ENCODE results near the gene MICU1. TPM values are rescaled to one million over a fixed set of nuclear protein-coding genes. Genes with fewer than 3 reads are reported as not detected.

MICU1 gene
- polyA plus RNA-seq, 1 experiment = 40.4 TPM

DNA sequence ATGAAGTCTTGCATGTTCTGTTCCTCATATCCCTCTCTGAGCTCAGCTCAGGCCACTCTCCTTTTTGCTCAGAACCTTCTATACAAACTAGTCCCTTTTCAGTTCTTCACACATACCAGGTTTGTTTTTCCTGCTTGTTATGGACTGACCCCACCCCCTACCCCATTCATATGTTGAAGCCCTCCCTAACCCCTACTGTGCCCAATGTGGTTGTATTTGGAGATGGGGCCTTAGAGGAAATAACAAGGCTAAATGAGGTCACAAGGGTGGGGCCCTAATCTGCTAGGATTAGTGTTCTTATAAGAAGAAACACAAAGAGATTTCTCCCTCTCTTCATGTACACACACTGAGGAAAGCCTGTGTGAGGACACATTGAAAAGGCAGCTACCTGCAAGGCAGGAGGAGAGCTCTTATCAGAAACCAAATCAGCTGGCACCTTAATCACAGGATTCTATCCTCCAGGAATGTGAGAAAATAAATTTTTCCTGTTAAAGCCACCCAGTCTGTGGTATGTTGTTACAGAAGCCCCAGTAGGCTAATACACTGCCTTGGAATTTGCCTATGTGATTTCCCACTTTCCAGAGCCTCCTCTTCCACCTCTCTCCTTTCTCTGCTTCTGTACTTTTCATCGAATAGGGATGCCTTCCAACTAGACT lies 203.9 kb downstream of the MICU1 start:
- ChIA-PET CTCF (interaction anchor here (0.6 kb wide), 1 partner anchor 82 kb away, joined by 3 read pairs; no protein-coding TSS in a partner anchor), POLR2A (no interaction called here)
- H3K27me3 ChIP-seq (ENCODE audit: control insufficient read depth, insufficient read depth, low read length) = no peaks in the 10 kb centered on the region
- TF ChIP-seq, protein P1, sequence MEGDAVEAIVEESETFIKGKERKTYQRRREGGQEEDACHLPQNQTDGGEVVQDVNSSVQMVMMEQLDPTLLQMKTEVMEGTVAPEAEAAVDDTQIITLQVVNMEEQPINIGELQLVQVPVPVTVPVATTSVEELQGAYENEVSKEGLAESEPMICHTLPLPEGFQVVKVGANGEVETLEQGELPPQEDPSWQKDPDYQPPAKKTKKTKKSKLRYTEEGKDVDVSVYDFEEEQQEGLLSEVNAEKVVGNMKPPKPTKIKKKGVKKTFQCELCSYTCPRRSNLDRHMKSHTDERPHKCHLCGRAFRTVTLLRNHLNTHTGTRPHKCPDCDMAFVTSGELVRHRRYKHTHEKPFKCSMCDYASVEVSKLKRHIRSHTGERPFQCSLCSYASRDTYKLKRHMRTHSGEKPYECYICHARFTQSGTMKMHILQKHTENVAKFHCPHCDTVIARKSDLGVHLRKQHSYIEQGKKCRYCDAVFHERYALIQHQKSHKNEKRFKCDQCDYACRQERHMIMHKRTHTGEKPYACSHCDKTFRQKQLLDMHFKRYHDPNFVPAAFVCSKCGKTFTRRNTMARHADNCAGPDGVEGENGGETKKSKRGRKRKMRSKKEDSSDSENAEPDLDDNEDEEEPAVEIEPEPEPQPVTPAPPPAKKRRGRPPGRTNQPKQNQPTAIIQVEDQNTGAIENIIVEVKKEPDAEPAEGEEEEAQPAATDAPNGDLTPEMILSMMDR (IDR thresholded peaks at IDR 0.05; ENCODE audit: insufficient read depth, low read depth, low read length) = no peak
- H3K4me3 ChIP-seq (ENCODE audit: low read depth, low read length) = no peak overlapping the region
- H3K36me3 ChIP-seq (ENCODE audit: control insufficient read depth, insufficient read depth, low read length) = no peaks in the 10 kb centered on the region
- DNase-seq (ENCODE audit: low read depth) = no peak

- Histone ChIP-seq H3K36me3 (ENCODE audit: control insufficient read depth, insufficient read depth, low read length) (no peaks in the 10 kb centered on the region), H3K4me3 (ENCODE audit: low read depth, low read length) (no peak overlapping the region), H3K27me3 (ENCODE audit: control insufficient read depth, insufficient read depth, low read length) (no peaks in the 10 kb centered on the region)
- no peak for DNase-seq (ENCODE audit: low read depth)
- ChIA-PET POLR2A (no interaction called here), CTCF (no interaction called here)
- TF ChIP-seq, protein P1 (IDR thresholded peaks at IDR 0.05; ENCODE audit: insufficient read depth, low read depth, low read length) = no peak
Measured at GRCh38 chr10:72419241-72419640, 206.6 kb downstream of the MICU1 start.

GRCh38 chr10:72418679-72419078 lies 207.2 kb downstream of the MICU1 start:
- TF ChIP-seq, protein P1 (IDR thresholded peaks at IDR 0.05; ENCODE audit: insufficient read depth, low read depth, low read length) = no peak

GRCh38 chr10:72417971-72418370 lies 207.9 kb downstream of the MICU1 start:
- TF ChIP-seq, protein P1 (IDR thresholded peaks at IDR 0.05; ENCODE audit: insufficient read depth, low read depth, low read length) = no peak
- H3K27me3 ChIP-seq (ENCODE audit: control insufficient read depth, insufficient read depth, low read length) = no peaks in the 10 kb centered on the region
- DNase-seq (ENCODE audit: low read depth) = no peak
- POLR2A ChIA-PET = no interaction called here
- CTCF ChIA-PET = interaction anchor here (1.1 kb wide), 1 partner anchor 36 kb away, joined by 3 read pairs; no protein-coding TSS in a partner anchor
- H3K4me3 ChIP-seq (ENCODE audit: low read depth, low read length) = no peak overlapping the region
- no peaks in the 10 kb centered on the region for H3K36me3 ChIP-seq (ENCODE audit: control insufficient read depth, insufficient read depth, low read length)

More at GRCh38 chr10:72418679-72419078, 207.2 kb downstream of the MICU1 start:
- ChIA-PET POLR2A (no interaction called here), CTCF (no interaction called here)
- no peaks in the 10 kb centered on the region for H3K27me3 ChIP-seq (ENCODE audit: control insufficient read depth, insufficient read depth, low read length)
- H3K36me3 ChIP-seq (ENCODE audit: control insufficient read depth, insufficient read depth, low read length) = no peaks in the 10 kb centered on the region
- DNase-seq (ENCODE audit: low read depth) = no peak
- no peak overlapping the region for H3K4me3 ChIP-seq (ENCODE audit: low read depth, low read length)

DNA sequence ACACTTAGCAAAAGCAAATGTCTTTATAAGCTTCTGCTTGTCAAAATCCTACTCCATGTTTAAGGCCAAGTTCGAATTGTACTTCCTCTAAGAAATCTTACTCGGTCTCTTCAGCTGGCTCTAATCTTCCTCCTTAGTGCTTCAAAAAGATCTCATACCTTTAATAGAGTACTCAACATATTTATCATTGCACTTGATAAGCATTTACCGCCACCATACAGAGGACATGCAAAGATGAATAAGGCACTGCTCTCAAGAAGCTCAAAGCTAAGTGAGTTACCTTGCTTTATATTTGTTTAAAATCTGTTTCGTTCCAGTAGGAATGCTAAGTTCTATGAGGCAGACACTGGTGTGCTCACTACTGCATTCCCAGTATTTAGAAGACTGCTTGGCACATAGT lies 209.2 kb downstream of the MICU1 start:
- ChIA-PET POLR2A (no interaction called here), CTCF (interaction anchor here (1.1 kb wide), 1 partner anchor 37 kb away, joined by 3 read pairs; no protein-coding TSS in a partner anchor)
- Histone ChIP-seq H3K36me3 (ENCODE audit: control insufficient read depth, insufficient read depth, low read length) (no peaks in the 10 kb centered on the region), H3K27me3 (ENCODE audit: control insufficient read depth, insufficient read depth, low read length) (no peaks in the 10 kb centered on the region), H3K4me3 (ENCODE audit: low read depth, low read length) (no peak overlapping the region)
- DNase-seq (ENCODE audit: low read depth) = no peak
- TF ChIP-seq, protein P1 (IDR thresholded peaks at IDR 0.05; ENCODE audit: insufficient read depth, low read depth, low read length) = no peak
